Measurements from ENCODE around the gene MED15.

GRCh38 chr22:20604776-20605221 lies 97.4 kb downstream of the MED15 start:
- TF ChIP-seq, protein P1, sequence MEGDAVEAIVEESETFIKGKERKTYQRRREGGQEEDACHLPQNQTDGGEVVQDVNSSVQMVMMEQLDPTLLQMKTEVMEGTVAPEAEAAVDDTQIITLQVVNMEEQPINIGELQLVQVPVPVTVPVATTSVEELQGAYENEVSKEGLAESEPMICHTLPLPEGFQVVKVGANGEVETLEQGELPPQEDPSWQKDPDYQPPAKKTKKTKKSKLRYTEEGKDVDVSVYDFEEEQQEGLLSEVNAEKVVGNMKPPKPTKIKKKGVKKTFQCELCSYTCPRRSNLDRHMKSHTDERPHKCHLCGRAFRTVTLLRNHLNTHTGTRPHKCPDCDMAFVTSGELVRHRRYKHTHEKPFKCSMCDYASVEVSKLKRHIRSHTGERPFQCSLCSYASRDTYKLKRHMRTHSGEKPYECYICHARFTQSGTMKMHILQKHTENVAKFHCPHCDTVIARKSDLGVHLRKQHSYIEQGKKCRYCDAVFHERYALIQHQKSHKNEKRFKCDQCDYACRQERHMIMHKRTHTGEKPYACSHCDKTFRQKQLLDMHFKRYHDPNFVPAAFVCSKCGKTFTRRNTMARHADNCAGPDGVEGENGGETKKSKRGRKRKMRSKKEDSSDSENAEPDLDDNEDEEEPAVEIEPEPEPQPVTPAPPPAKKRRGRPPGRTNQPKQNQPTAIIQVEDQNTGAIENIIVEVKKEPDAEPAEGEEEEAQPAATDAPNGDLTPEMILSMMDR (IDR thresholded peaks at IDR 0.05): no peak
- TF ChIP-seq POLR2AphosphoS5 (IDR thresholded peaks at IDR 0.05; ENCODE audit: low read depth, low read length): no peak
- TF ChIP-seq, protein P2, sequence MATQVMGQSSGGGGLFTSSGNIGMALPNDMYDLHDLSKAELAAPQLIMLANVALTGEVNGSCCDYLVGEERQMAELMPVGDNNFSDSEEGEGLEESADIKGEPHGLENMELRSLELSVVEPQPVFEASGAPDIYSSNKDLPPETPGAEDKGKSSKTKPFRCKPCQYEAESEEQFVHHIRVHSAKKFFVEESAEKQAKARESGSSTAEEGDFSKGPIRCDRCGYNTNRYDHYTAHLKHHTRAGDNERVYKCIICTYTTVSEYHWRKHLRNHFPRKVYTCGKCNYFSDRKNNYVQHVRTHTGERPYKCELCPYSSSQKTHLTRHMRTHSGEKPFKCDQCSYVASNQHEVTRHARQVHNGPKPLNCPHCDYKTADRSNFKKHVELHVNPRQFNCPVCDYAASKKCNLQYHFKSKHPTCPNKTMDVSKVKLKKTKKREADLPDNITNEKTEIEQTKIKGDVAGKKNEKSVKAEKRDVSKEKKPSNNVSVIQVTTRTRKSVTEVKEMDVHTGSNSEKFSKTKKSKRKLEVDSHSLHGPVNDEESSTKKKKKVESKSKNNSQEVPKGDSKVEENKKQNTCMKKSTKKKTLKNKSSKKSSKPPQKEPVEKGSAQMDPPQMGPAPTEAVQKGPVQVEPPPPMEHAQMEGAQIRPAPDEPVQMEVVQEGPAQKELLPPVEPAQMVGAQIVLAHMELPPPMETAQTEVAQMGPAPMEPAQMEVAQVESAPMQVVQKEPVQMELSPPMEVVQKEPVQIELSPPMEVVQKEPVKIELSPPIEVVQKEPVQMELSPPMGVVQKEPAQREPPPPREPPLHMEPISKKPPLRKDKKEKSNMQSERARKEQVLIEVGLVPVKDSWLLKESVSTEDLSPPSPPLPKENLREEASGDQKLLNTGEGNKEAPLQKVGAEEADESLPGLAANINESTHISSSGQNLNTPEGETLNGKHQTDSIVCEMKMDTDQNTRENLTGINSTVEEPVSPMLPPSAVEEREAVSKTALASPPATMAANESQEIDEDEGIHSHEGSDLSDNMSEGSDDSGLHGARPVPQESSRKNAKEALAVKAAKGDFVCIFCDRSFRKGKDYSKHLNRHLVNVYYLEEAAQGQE (IDR thresholded peaks at IDR 0.05; ENCODE audit: insufficient read depth in 1 of 2, low read depth in 2 of 2, low read length in 1 of 2): no peak
